ENCODE measurements around the gene PRKCI. TPM values are rescaled to one million over a fixed set of nuclear protein-coding genes. Genes with fewer than 3 reads are reported as not detected.
"Not testable (repeated sequence)": the region's sequence is repeated elsewhere in the genome, so short reads cannot be mapped to it uniquely, and the experiment has no call there.

Gene PRKCI
- total and polyA plus RNA-seq, 4 donors: 3.2 to 12.7 (median 8.7) TPM

- Histone ChIP-seq H3K27me3 (ENCODE audit: control insufficient read depth in 4 of 4, insufficient read depth in 4 of 4, low read length in 3 of 4) (no peaks in the 10 kb centered on the region), H3K4me3 (ENCODE audit: low read depth in 1 of 3, low read length in 3 of 3) (no peak overlapping the region), H3K4me1 (ENCODE audit: control insufficient read depth in 4 of 4, insufficient read depth in 4 of 4, low read length in 3 of 4) (peaks cover 0 to 6% (median 0%) of the 10 kb centered on the region in 4 donors), H3K9me3 (ENCODE audit: control insufficient read depth in 4 of 4, low read length in 3 of 4) (no peaks in the 10 kb centered on the region), H3K36me3 (ENCODE audit: control insufficient read depth in 4 of 4, insufficient read depth in 3 of 4, low read depth in 1 of 4, low read length in 3 of 4) (no peaks in the 10 kb centered on the region), H3K27ac (ENCODE audit: low read depth in 1 of 2, low read length in 2 of 2) (no peak overlapping the region), H3K9ac (ENCODE audit: low read depth in 1 of 2, low read length in 2 of 2) (no peak overlapping the region)
- whole genome bisulfite sequencing: 96% methylated on average over 10 of the region's 10 CpGs
- DNase-seq (ENCODE audit: low spot score): no peak
- TF ChIP-seq SP1 (IDR thresholded peaks at IDR 0.05) (no peak), CTCF (IDR thresholded peaks at IDR 0.05; ENCODE audit: low read depth, low read length, missing input control) (no peak), HNF4G (IDR thresholded peaks at IDR 0.05) (no peak), YY1 (IDR thresholded peaks at IDR 0.05) (no peak), ZBTB33 (IDR thresholded peaks at IDR 0.05) (no peak), ATF3 (IDR thresholded peaks at IDR 0.05) (no peak), RAD21 (IDR thresholded peaks at IDR 0.05) (no peak)
These were observed 17.7 kb upstream of the PRKCI start for GRCh38 chr3:170204509-170204908.

- no peaks in the 10 kb centered on the region for H3K27me3 ChIP-seq (ENCODE audit: control insufficient read depth in 4 of 4, insufficient read depth in 4 of 4, low read length in 3 of 4)
- no peaks in the 10 kb centered on the region for H3K36me3 ChIP-seq (ENCODE audit: control insufficient read depth in 4 of 4, insufficient read depth in 3 of 4, low read depth in 1 of 4, low read length in 3 of 4)
- no peak overlapping the region for H3K4me3 ChIP-seq (ENCODE audit: low read depth in 1 of 3, low read length in 3 of 3)
- TF ChIP-seq NR2F2 (IDR thresholded peaks at IDR 0.05) (no peak), FOXA1 (IDR thresholded peaks at IDR 0.05) (no peak), HNF4G (IDR thresholded peaks at IDR 0.05) (no peak)
- 90% methylated on average over 2 of the region's 2 CpGs for WGBS
- no peak overlapping the region for H3K27ac ChIP-seq (ENCODE audit: low read depth in 1 of 2, low read length in 2 of 2)
- H3K9me3 ChIP-seq (ENCODE audit: control insufficient read depth in 4 of 4, low read length in 3 of 4): no peaks in the 10 kb centered on the region
- DNase-seq (ENCODE audit: low spot score): no peak
- H3K4me1 ChIP-seq (ENCODE audit: control insufficient read depth in 4 of 4, insufficient read depth in 4 of 4, low read length in 3 of 4): peaks cover 0 to 6% (median 0%) of the 10 kb centered on the region in 4 donors
- no peak overlapping the region for H3K9ac ChIP-seq (ENCODE audit: low read depth in 1 of 2, low read length in 2 of 2)
These were observed 16.9 kb upstream of the PRKCI start for GRCh38 chr3:170205302-170205701.

GRCh38 chr3:170206164-170206762 is 16.0 kb upstream of the PRKCI start:
- H3K4me1 ChIP-seq (ENCODE audit: control insufficient read depth in 4 of 4, insufficient read depth in 4 of 4, low read length in 3 of 4); H3K4me3 ChIP-seq (ENCODE audit: low read depth in 1 of 3, low read length in 3 of 3); DNase-seq (ENCODE audit: low spot score); H3K27ac ChIP-seq (ENCODE audit: low read depth in 1 of 2, low read length in 2 of 2); H3K27me3 ChIP-seq (ENCODE audit: control insufficient read depth in 4 of 4, insufficient read depth in 4 of 4, low read length in 3 of 4); H3K9ac ChIP-seq (ENCODE audit: low read depth in 1 of 2, low read length in 2 of 2); H3K36me3 ChIP-seq (ENCODE audit: control insufficient read depth in 4 of 4, insufficient read depth in 3 of 4, low read depth in 1 of 4, low read length in 3 of 4); H3K9me3 ChIP-seq (ENCODE audit: control insufficient read depth in 4 of 4, low read length in 3 of 4): not testable (repeated sequence)
- 89% methylated on average over 11 of the region's 11 CpGs for WGBS
- TF ChIP-seq HNF4G (IDR thresholded peaks at IDR 0.05) (peak; percentile 63), SP1 (IDR thresholded peaks at IDR 0.05) (peak; percentile 70), HNF4A (conservative IDR thresholded peaks at IDR 0.05) (peak; percentile 72 to 75), YY1 (IDR thresholded peaks at IDR 0.05) (peak; percentile 40)
